Motor neuron (in vitro differentiated cells): ENCODE results near the gene MSRB1. TPM values are rescaled to one million over a fixed set of nuclear protein-coding genes. Genes with fewer than 3 reads are reported as not detected.
A peak's percentile ranks its signal among the peaks of the same experiment; 100 is the strongest.

Source experiments
- ATAC-seq, 8 experiments: fragments of 200-7000 bp; cut with Tn5 transposase; replicated peaks in 6 of 8; 2 replicates each; pipeline ENCODE4 v1.8.0; 2021; ENCODE audit warnings: mild to moderate bottlenecking in 8 of 8, moderate library complexity in 8 of 8
- H3K27ac ChIP-seq, 2 donors: fragments of 250-450 bp; sonication (Bioruptor Pico); 2 replicates each; pipeline ENCODE4 v1.9.0; 2021; ENCODE audit warnings: antibody characterized with exemption in 2 of 2, mild to moderate bottlenecking in 2 of 2, moderate library complexity in 1 of 2
- H3K4me1 ChIP-seq, 2 donors: fragments of 250-450 bp; sonication (Bioruptor Pico); replicated peaks in 1 of 2; 2 replicates each; pipeline ENCODE4 v1.6.1; 2021; ENCODE audit warnings: antibody characterized with exemption in 2 of 2, mild to moderate bottlenecking in 2 of 2, moderate library complexity in 1 of 2
- H3K4me3 ChIP-seq, 5 donors: fragments of 250-450 bp; sonication (Bioruptor Pico); 2 replicates each; pipeline ENCODE4 v1.9.0; 2021; ENCODE audit warnings: antibody characterized with exemption in 5 of 5, mild to moderate bottlenecking in 5 of 5, moderate library complexity in 4 of 5
- WGBS, 10 experiments: fragments of 450-650 bp; shearing (Covaris generic); methylation state at CpG; one replicate each; pipeline ENCODE4 v1.0.0; 2022; 5-methylcytosine and 5-hydroxymethylcytosine counted together
- in situ Hi-C, 9 experiments: fragments of 400-800 bp; cut with MboI; loops; one replicate each; pipeline ENCODE4 v1.15.0; 2021; ENCODE audit warnings: low sequenced_read_pairs in 9 of 9, low pct_unique_long_range_greater_than_20kb in 2 of 9; ENCODE audit not compliant: unreplicated experiment in 9 of 9
- total RNA-seq, 8 experiments: library from RNA; unstranded; fragments of 300-600 nt; gene quantifications; 2 replicates each; pipeline versions ENCODE4 v1.2.3 to v1.2.4, GENCODE V29; 2022

MSRB1 gene
- total RNA-seq, 8 experiments from 2014 or later, result 2.8 to 18.1 (median 6.3) TPM

GRCh38 chr16:1975432-1976215, 32.6 kb upstream of the MSRB1 start:
- 80 to 96% (median 89%) methylated on average over 4 to 5 of the region's 33 CpGs; no CpG with 5 or more reads in 5 of the 10 experiments for WGBS, 10 experiments
- ATAC-seq, result no peak
- in situ Hi-C loops, result no loop called here
- peaks cover 5 to 25% of the 10 kb centered on the region in 2 donors for H3K4me1 ChIP-seq
- no peak overlapping the region for H3K4me3 ChIP-seq
- no peak overlapping the region for H3K27ac ChIP-seq

- Histone ChIP-seq H3K27ac (no peak overlapping the region), H3K4me1 (peaks cover 5 to 15% of the 10 kb centered on the region in 2 donors), H3K4me3 (no peak overlapping the region)
- in situ Hi-C loops, result no loop called here
- no peak for ATAC-seq
- WGBS, 10 experiments, result 91 to 100% (median 100%) methylated on average over 1 to 13 of the region's 42 CpGs; no CpG with 5 or more reads in 5 of the 10 experiments
Observed at GRCh38 chr16:1974157-1975070, 31.4 kb upstream of the MSRB1 start.

GRCh38 chr16:1973461-1974156, 30.6 kb upstream of the MSRB1 start:
- Histone ChIP-seq H3K4me1 (peaks cover 5 to 15% of the 10 kb centered on the region in 2 donors), H3K27ac (no peak overlapping the region), H3K4me3 (no peak overlapping the region)
- WGBS, 10 experiments, result 67 to 87% (median 79%) methylated on average over 3 of the region's 16 CpGs; no CpG with 5 or more reads in 7 of the 10 experiments
- in situ Hi-C loops, result no loop called here
- no peak for ATAC-seq

- in situ Hi-C loops, result no loop called here
- Histone ChIP-seq H3K27ac (peak overlapping the region; percentile 96), H3K4me1 (peaks cover 5 to 15% of the 10 kb centered on the region in 2 donors), H3K4me3 (peak overlapping the region; percentile 81 to 98 (median 92))
- peak; percentile 2 to 58 (median 11) for ATAC-seq
- WGBS, 10 experiments, result 0 to 6% (median 0%) methylated on average over 2 to 20 of the region's 22 CpGs; no CpG with 5 or more reads in 7 of the 10 experiments
Observed at GRCh38 chr16:1972490-1972877, 29.5 kb upstream of the MSRB1 start.

GRCh38 chr16:1971796-1972489, 28.9 kb upstream of the MSRB1 start, which contains the start of gene TBL3:
Gene TBL3, plus strand, starts transcription at chr16:1972053. Its CDS starts 112 bp downstream, at chr16:1972165.
- Histone ChIP-seq H3K27ac (peak within 1 kb of the TSS; percentile 96), H3K4me3 (peak within 1 kb of the TSS; percentile 81 to 98 (median 92)), H3K4me1 (peaks cover 5 to 15% of the 10 kb centered on the region in 2 donors)
- ATAC-seq, result peak; percentile 80 to 92 (median 88)
- WGBS, 10 experiments, result 0 to 2% (median 0%) methylated on average over 1 to 25 of the region's 78 CpGs; no CpG with 5 or more reads in 5 of the 10 experiments
- in situ Hi-C loops, result no loop called here

- in situ Hi-C loops, result no loop called here
Observed at GRCh38 chr16:1968146-1968953, 25.4 kb upstream of the MSRB1 start.

GRCh38 chr16:1966460-1966859, 23.5 kb upstream of the MSRB1 start, which contains the start of gene RNF151:
Gene RNF151, plus strand, starts transcription at chr16:1966856. Its CDS starts 26 bp downstream, at chr16:1966882.
- H3K27ac ChIP-seq, result no peak within 1 kb of the TSS
- H3K4me3 ChIP-seq, result peak within 1 kb of the TSS; percentile 69 to 96 (median 89)
- in situ Hi-C loops, result no loop called here
- WGBS, 10 experiments, result 85 to 100% (median 93%) methylated on average over 1 to 6 of the region's 6 CpGs; no CpG with 5 or more reads in 5 of the 10 experiments
- ATAC-seq, result peak in 1 of 8 experiments; percentile 0
- peaks cover 20 to 22% of the 10 kb centered on the region in 2 donors for H3K4me1 ChIP-seq

More at GRCh38 chr16:1968146-1968953, 25.4 kb upstream of the MSRB1 start:
- H3K4me3 ChIP-seq, result no peak overlapping the region
- H3K27ac ChIP-seq, result no peak overlapping the region
- 73 to 100% (median 78%) methylated on average over 1 to 14 of the region's 41 CpGs; no CpG with 5 or more reads in 6 of the 10 experiments for WGBS, 10 experiments
- peaks cover 16 to 24% of the 10 kb centered on the region in 2 donors for H3K4me1 ChIP-seq
- no peak for ATAC-seq

GRCh38 chr16:1965396-1966001, 22.5 kb upstream of the MSRB1 start:
- in situ Hi-C loops, result no loop called here
- no peak for ATAC-seq
- Histone ChIP-seq H3K27ac (peak overlapping the region; percentile 88 to 94), H3K4me1 (peaks cover 20 to 21% of the 10 kb centered on the region in 2 donors), H3K4me3 (peak overlapping the region; percentile 69 to 96 (median 89))
- WGBS, 10 experiments, result 0 to 61% (median 11%) methylated on average over 1 to 12 of the region's 24 CpGs; no CpG with 5 or more reads in 5 of the 10 experiments

- 0 to 4% (median 0%) methylated on average over 2 to 16 of the region's 97 CpGs; no CpG with 5 or more reads in 5 of the 10 experiments for WGBS, 10 experiments
- peak within 1 kb of the TSS; percentile 69 to 96 (median 89) for H3K4me3 ChIP-seq
- peak; percentile 55 to 91 (median 88) for ATAC-seq
- peak within 1 kb of the TSS; percentile 88 to 94 for H3K27ac ChIP-seq
- in situ Hi-C loops, result no loop called here
- peaks cover 25 to 26% of the 10 kb centered on the region in 2 donors for H3K4me1 ChIP-seq
Observed at GRCh38 chr16:1964506-1965395, 21.8 kb upstream of the MSRB1 start, which contains the start of gene RPS2. Gene RPS2, minus strand, starts transcription at chr16:1964826. Its CDS starts 201 bp downstream, at chr16:1964625.
